ENCODE data around the gene APBB1IP. TPM values are rescaled to one million over a fixed set of nuclear protein-coding genes. Genes with fewer than 3 reads are reported as not detected.
"Not testable (repeated sequence)": the region's sequence is repeated elsewhere in the genome, so short reads cannot be mapped to it uniquely, and the experiment has no call there.

The APBB1IP gene
- total RNA-seq, 4 donors from 2014 or later, result 3.3 to 32.2 (median 4.9) TPM

- H3K9me3 ChIP-seq, result no peaks in the 10 kb centered on the region
- no peak for TF ChIP-seq CTCF (IDR thresholded peaks at IDR 0.05)
- no peak for TF ChIP-seq POLR2A (IDR thresholded peaks at IDR 0.05)
- no peaks in the 10 kb centered on the region for H3K36me3 ChIP-seq
- peaks cover 0 to 8% (median 3%) of the 10 kb centered on the region in 4 donors for H3K4me1 ChIP-seq
- no peak overlapping the region for H3K4me3 ChIP-seq
- no peaks in the 10 kb centered on the region for H3K27me3 ChIP-seq
- no peak for DNase-seq
- peak overlapping the region; percentile 41 to 63 (median 52) for H3K27ac ChIP-seq
Observed at GRCh38 chr10:26474026-26474425, 35.9 kb downstream of the APBB1IP start.

- H3K36me3 ChIP-seq, DNase-seq, H3K9me3 ChIP-seq, H3K4me1 ChIP-seq, H3K27me3 ChIP-seq, H3K4me3 ChIP-seq: not testable (repeated sequence)
- H3K27ac ChIP-seq, result peak overlapping the region; percentile 45 to 72 (median 62)
Observed at GRCh38 chr10:26474845-26475244, 36.7 kb downstream of the APBB1IP start.

- Histone ChIP-seq H3K27ac (peak overlapping the region; percentile 45 to 72 (median 62)), H3K9me3 (no peaks in the 10 kb centered on the region)
- TF ChIP-seq CTCF (IDR thresholded peaks at IDR 0.05) (no peak), POLR2A (IDR thresholded peaks at IDR 0.05) (no peak)
Observed at GRCh38 chr10:26475386-26475785, 37.2 kb downstream of the APBB1IP start.

GRCh38 chr10:26477501-26477900 lies 39.4 kb downstream of the APBB1IP start:
- peaks cover 0 to 27% (median 3%) of the 10 kb centered on the region in 4 donors for H3K4me1 ChIP-seq
- no peak for DNase-seq
- no peaks in the 10 kb centered on the region for H3K9me3 ChIP-seq
- no peak for TF ChIP-seq CTCF (IDR thresholded peaks at IDR 0.05)
- no peak for TF ChIP-seq POLR2A (IDR thresholded peaks at IDR 0.05)
- H3K27me3 ChIP-seq, result no peaks in the 10 kb centered on the region
- no peak overlapping the region for H3K27ac ChIP-seq
- H3K4me3 ChIP-seq, result no peak overlapping the region
- no peaks in the 10 kb centered on the region for H3K36me3 ChIP-seq

More at GRCh38 chr10:26475386-26475785, 37.2 kb downstream of the APBB1IP start:
- peaks cover 0 to 14% (median 6%) of the 10 kb centered on the region in 4 donors for H3K4me1 ChIP-seq
- no peak for DNase-seq
- H3K27me3 ChIP-seq, result no peaks in the 10 kb centered on the region
- H3K36me3 ChIP-seq, result no peaks in the 10 kb centered on the region
- no peak overlapping the region for H3K4me3 ChIP-seq

GRCh38 chr10:26478061-26478460 lies 39.9 kb downstream of the APBB1IP start:
- H3K36me3 ChIP-seq, result no peaks in the 10 kb centered on the region
- H3K4me3 ChIP-seq, result no peak overlapping the region
- peak overlapping the region in 1 of 4 donors; percentile 55 for H3K27ac ChIP-seq
- H3K9me3 ChIP-seq, result no peaks in the 10 kb centered on the region
- DNase-seq, result no peak
- no peak for TF ChIP-seq CTCF (IDR thresholded peaks at IDR 0.05)
- TF ChIP-seq POLR2A (IDR thresholded peaks at IDR 0.05), result no peak
- H3K4me1 ChIP-seq, result peaks cover 0 to 27% (median 3%) of the 10 kb centered on the region in 4 donors
- no peaks in the 10 kb centered on the region for H3K27me3 ChIP-seq

- no peak for TF ChIP-seq CTCF (IDR thresholded peaks at IDR 0.05)
- no peak for TF ChIP-seq POLR2A (IDR thresholded peaks at IDR 0.05)
- H3K4me1 ChIP-seq, result peaks cover 0 to 35% (median 5%) of the 10 kb centered on the region in 4 donors
- peak in 2 of 3 donors; percentile 37 to 56 for DNase-seq
- H3K36me3 ChIP-seq, result no peaks in the 10 kb centered on the region
- H3K9me3 ChIP-seq, result no peaks in the 10 kb centered on the region
- H3K27ac ChIP-seq, result peak overlapping the region; percentile 37 to 79 (median 60)
- no peak overlapping the region for H3K4me3 ChIP-seq
- no peaks in the 10 kb centered on the region for H3K27me3 ChIP-seq
Observed at GRCh38 chr10:26479766-26480492, 41.8 kb downstream of the APBB1IP start.
